ENCODE measurements around the gene PDE8B. TPM values are rescaled to one million over a fixed set of nuclear protein-coding genes. Genes with fewer than 3 reads are reported as not detected.

Gene PDE8B
- total and polyA plus RNA-seq, 2 donors (not counting 1 experiment from before 2014, with no cell fraction given), result 0.07 TPM; not detected in 1

DNA sequence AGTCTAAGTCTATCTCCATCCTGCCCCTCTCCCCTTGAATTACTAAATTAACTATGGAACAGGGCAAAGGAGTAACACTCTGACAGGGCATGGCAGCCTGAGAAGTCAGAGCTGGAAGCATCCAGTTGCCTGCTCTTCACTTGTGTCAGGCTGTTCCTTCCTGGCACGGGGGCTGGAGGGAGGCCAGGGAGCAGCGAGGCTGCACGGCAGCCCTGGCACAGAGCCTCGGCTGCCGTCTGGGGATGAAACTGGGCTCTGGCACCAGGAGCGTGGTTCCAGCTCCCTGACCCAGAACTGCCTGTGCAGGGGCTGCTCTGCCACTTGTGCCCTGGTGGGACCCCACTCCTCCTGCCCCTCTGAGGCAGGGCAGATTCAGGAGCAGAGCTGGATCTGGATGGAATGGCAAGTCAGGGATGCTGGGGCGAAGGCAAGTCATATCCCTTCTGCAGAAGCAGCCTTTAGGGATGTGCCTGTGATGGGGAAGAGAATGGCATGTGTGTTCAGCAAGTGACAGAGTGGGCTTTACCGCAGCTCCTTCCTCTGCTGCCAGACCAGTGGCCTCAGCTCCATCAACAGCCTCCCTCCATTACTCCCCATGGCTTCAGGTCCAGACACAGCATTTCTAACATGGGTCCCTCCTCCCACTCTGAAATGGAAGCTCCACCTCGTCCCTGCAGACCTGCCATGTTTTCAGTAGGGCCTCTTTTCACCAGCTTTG is 42.2 kb upstream of the PDE8B start:
- H3K79me2 ChIP-seq (ENCODE audit: control insufficient read depth, insufficient read depth, low read length), result no peaks in the 10 kb centered on the region
- no peak overlapping the region for H3K9ac ChIP-seq (ENCODE audit: low read length)
- H4K20me1 ChIP-seq (ENCODE audit: control insufficient read depth, insufficient read depth, low read length, poor library complexity, severe bottlenecking), result no peaks in the 10 kb centered on the region
- H3K4me3 ChIP-seq (ENCODE audit: control extremely low read depth in 1 of 5, extremely low read depth in 1 of 5, insufficient read depth in 1 of 5, low read depth in 2 of 5, low read length in 4 of 5), result no peak overlapping the region
- H3K4me1 Mint-ChIP-seq, result no peaks in the 10 kb centered on the region
- H3K9me3 Mint-ChIP-seq (ENCODE audit: insufficient read depth), result no peaks in the 10 kb centered on the region
- ChIA-PET POLR2A (no interaction called here), CTCF (no interaction called here)
- ATAC-seq (ENCODE audit: low read depth) (no peak), DNase-seq (no peak)
- peaks cover 0 to 4% (median 0%) of the 10 kb centered on the region in 4 experiments for H3K27me3 ChIP-seq (replicated peaks in 1 of 4; ENCODE audit: control extremely low read depth in 1 of 4, control insufficient read depth in 3 of 4, insufficient read depth in 4 of 4, low read length in 3 of 4)
- TF ChIP-seq EZH2 (IDR thresholded peaks at IDR 0.05; ENCODE audit: borderline replicate concordance, insufficient read depth, low read depth, low read length, poor library complexity, severe bottlenecking), result no peak
- TF ChIP-seq CTCF (IDR thresholded peaks at IDR 0.05), result no peak
- no peaks in the 10 kb centered on the region for H3K9me3 ChIP-seq (ENCODE audit: control extremely low read depth in 1 of 3, control insufficient read depth in 2 of 3, insufficient read depth in 1 of 3, low read length in 2 of 3)
- no peak overlapping the region for H3K27ac Mint-ChIP-seq
- H3K4me3 Mint-ChIP-seq, result no peak overlapping the region
- no peaks in the 10 kb centered on the region for H3K4me1 ChIP-seq (ENCODE audit: control insufficient read depth in 2 of 2, insufficient read depth in 2 of 2, low read length in 2 of 2)
- 83% methylated on average over 8 of the region's 9 CpGs for WGBS (ENCODE audit: insufficient coverage)
- intact Hi-C loops (cut with micrococcal nuclease), result no loop called here
- no peak overlapping the region for H3K4me2 ChIP-seq (replicated peaks; ENCODE audit: low read depth, low read length, poor library complexity, severe bottlenecking)
- H3K36me3 ChIP-seq (replicated peaks in 1 of 2; ENCODE audit: control extremely low read depth in 1 of 2, control insufficient read depth in 1 of 2, extremely low read depth in 1 of 2, insufficient read depth in 2 of 2, low read length in 1 of 2), result no peaks in the 10 kb centered on the region
- H3K27me3 Mint-ChIP-seq, result peaks cover 25% of the 10 kb centered on the region
- H2AFZ ChIP-seq (ENCODE audit: insufficient read depth, low read depth, low read length, poor library complexity, severe bottlenecking), result no peak overlapping the region
- H3K27ac ChIP-seq (ENCODE audit: low read length in 2 of 2), result no peak overlapping the region

GRCh38 chr5:77168879-77169244 is 41.6 kb upstream of the PDE8B start:
- CTCF ChIA-PET, result no interaction called here
- no peak overlapping the region for H3K9ac ChIP-seq (ENCODE audit: low read length)
- H2AFZ ChIP-seq (ENCODE audit: insufficient read depth, low read depth, low read length, poor library complexity, severe bottlenecking), result no peak overlapping the region
- Mint-ChIP-seq H3K27ac (no peak overlapping the region), H3K9me3 (ENCODE audit: insufficient read depth) (no peaks in the 10 kb centered on the region), H3K4me3 (no peak overlapping the region), H3K4me1 (no peaks in the 10 kb centered on the region), H3K27me3 (peaks cover 25% of the 10 kb centered on the region)
- H3K9me3 ChIP-seq (ENCODE audit: control extremely low read depth in 1 of 3, control insufficient read depth in 2 of 3, insufficient read depth in 1 of 3, low read length in 2 of 3), result no peaks in the 10 kb centered on the region
- ATAC-seq (ENCODE audit: low read depth) (no peak), DNase-seq (no peak)
- H4K20me1 ChIP-seq (ENCODE audit: control insufficient read depth, insufficient read depth, low read length, poor library complexity, severe bottlenecking), result no peaks in the 10 kb centered on the region
- no peak overlapping the region for H3K4me2 ChIP-seq (replicated peaks; ENCODE audit: low read depth, low read length, poor library complexity, severe bottlenecking)
- H3K4me1 ChIP-seq (ENCODE audit: control insufficient read depth in 2 of 2, insufficient read depth in 2 of 2, low read length in 2 of 2), result no peaks in the 10 kb centered on the region
- 100% methylated on average over 1 of the region's 3 CpGs for WGBS (ENCODE audit: insufficient coverage)
- peaks cover 0 to 4% (median 0%) of the 10 kb centered on the region in 4 experiments for H3K27me3 ChIP-seq (replicated peaks in 1 of 4; ENCODE audit: control extremely low read depth in 1 of 4, control insufficient read depth in 3 of 4, insufficient read depth in 4 of 4, low read length in 3 of 4)
- no peaks in the 10 kb centered on the region for H3K79me2 ChIP-seq (ENCODE audit: control insufficient read depth, insufficient read depth, low read length)
- intact Hi-C loops (cut with micrococcal nuclease), result no loop called here
- H3K27ac ChIP-seq (ENCODE audit: low read length in 2 of 2), result no peak overlapping the region
- POLR2A ChIA-PET, result no interaction called here
- no peak for TF ChIP-seq EZH2 (IDR thresholded peaks at IDR 0.05; ENCODE audit: borderline replicate concordance, insufficient read depth, low read depth, low read length, poor library complexity, severe bottlenecking)
- no peak overlapping the region for H3K4me3 ChIP-seq (ENCODE audit: control extremely low read depth in 1 of 5, extremely low read depth in 1 of 5, insufficient read depth in 1 of 5, low read depth in 2 of 5, low read length in 4 of 5)
- no peaks in the 10 kb centered on the region for H3K36me3 ChIP-seq (replicated peaks in 1 of 2; ENCODE audit: control extremely low read depth in 1 of 2, control insufficient read depth in 1 of 2, extremely low read depth in 1 of 2, insufficient read depth in 2 of 2, low read length in 1 of 2)
